Tibial artery (tissue), 4 donors: Measurements from ENCODE around the gene MRPL49.

Experiments used
- DNase-seq, 2 donors: peaks; one replicate each; pipeline ENCODE4 v3.0.0-alpha.2; 2019
- H3K27ac ChIP-seq, 2 donors: fragments of 200-600 bp; sonication (generic) in 1 of 2; 1 replicate in 1 of 2; 2 replicates in 1 of 2; pipeline ENCODE4 v1.5.1; 2018 to 2019; ENCODE audit warnings: mild to moderate bottlenecking in 1 of 2
- H3K27me3 ChIP-seq, 2 donors: fragments of 200-600 bp; sonication (generic) in 1 of 2; one replicate each; pipeline versions ENCODE4 v1.5.1 to v1.6.0; 2016 to 2019
- H3K36me3 ChIP-seq, 3 donors: fragments of 200-600 bp; sonication (generic) in 2 of 3; one replicate each; pipeline ENCODE4 v1.5.1; 2016 to 2019; ENCODE audit warnings: mild to moderate bottlenecking in 2 of 3
- H3K4me1 ChIP-seq, 4 donors: fragments of 200-600 bp; sonication (generic) in 2 of 4; 1 replicate in 3 of 4; 2 replicates in 1 of 4; pipeline ENCODE4 v1.5.1; 2016 to 2019
- H3K4me3 ChIP-seq, 2 donors: fragments of 200-600 bp; sonication (generic) in 1 of 2; 1 replicate in 1 of 2; 2 replicates in 1 of 2; pipeline ENCODE4 v1.5.1; 2018 to 2019; ENCODE audit warnings: mild to moderate bottlenecking in 2 of 2
- H3K9me3 ChIP-seq, 3 donors: fragments of 200-600 bp; sonication (generic) in 1 of 3; one replicate each; pipeline ENCODE4 v1.5.1; 2016 to 2019
- intact Hi-C: fragments of 100-400 bp; cut with DNase I; formaldehyde crosslinking; loops from one replicate; pipeline ENCODE4 v1.15.0; 2023; ENCODE audit warnings: low total_unique reads
- TF ChIP-seq, protein P1 (sequence below), 2 experiments: fragments of 200-600 bp in 1 of 2; fragments of 450-650 bp in 1 of 2; IDR thresholded peaks; one replicate each; pipeline ENCODE4 v1.5.1; 2017 to 2019; ENCODE audit warnings: antibody characterized with exemption in 2 of 2, mild to moderate bottlenecking in 1 of 2, moderate library complexity in 1 of 2

The MRPL49 gene

DNA sequence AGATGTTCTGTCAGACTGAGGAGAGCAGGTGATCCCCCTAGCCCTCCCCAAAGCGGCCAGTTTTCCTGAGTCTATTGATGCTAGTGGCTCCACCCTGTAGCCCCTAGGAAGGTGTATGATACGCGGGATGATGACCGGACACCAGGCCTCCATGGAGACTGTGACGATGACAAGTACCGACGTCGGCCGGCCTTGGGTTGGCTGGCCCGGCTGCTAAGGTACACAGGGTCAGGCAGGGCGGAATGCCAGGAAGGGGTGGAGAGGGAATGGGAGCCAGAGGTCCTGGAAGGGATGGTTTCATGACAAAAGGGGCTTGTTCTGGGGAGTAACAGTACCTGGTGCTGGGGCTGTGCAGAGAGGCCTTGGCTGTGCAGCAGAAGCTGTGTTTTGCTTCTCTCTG, 34.9 kb upstream of the MRPL49 start:
- H3K27ac ChIP-seq: no peak overlapping the region
- H3K27me3 ChIP-seq: no peaks in the 10 kb centered on the region
- peaks cover 0 to 21% (median 17%) of the 10 kb centered on the region in 4 donors for H3K4me1 ChIP-seq
- DNase-seq: no peak
- TF ChIP-seq, protein P1, sequence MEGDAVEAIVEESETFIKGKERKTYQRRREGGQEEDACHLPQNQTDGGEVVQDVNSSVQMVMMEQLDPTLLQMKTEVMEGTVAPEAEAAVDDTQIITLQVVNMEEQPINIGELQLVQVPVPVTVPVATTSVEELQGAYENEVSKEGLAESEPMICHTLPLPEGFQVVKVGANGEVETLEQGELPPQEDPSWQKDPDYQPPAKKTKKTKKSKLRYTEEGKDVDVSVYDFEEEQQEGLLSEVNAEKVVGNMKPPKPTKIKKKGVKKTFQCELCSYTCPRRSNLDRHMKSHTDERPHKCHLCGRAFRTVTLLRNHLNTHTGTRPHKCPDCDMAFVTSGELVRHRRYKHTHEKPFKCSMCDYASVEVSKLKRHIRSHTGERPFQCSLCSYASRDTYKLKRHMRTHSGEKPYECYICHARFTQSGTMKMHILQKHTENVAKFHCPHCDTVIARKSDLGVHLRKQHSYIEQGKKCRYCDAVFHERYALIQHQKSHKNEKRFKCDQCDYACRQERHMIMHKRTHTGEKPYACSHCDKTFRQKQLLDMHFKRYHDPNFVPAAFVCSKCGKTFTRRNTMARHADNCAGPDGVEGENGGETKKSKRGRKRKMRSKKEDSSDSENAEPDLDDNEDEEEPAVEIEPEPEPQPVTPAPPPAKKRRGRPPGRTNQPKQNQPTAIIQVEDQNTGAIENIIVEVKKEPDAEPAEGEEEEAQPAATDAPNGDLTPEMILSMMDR (IDR thresholded peaks at IDR 0.05): no peak
- intact Hi-C loops: loop anchor here (5.0 kb wide), 1 partner anchor 60 kb away; the partner anchor contains the start of gene SNX15
- H3K36me3 ChIP-seq: peaks cover 25 to 46% (median 35%) of the 10 kb centered on the region in 3 donors
- no peaks in the 10 kb centered on the region for H3K9me3 ChIP-seq
- H3K4me3 ChIP-seq: no peak overlapping the region

DNA sequence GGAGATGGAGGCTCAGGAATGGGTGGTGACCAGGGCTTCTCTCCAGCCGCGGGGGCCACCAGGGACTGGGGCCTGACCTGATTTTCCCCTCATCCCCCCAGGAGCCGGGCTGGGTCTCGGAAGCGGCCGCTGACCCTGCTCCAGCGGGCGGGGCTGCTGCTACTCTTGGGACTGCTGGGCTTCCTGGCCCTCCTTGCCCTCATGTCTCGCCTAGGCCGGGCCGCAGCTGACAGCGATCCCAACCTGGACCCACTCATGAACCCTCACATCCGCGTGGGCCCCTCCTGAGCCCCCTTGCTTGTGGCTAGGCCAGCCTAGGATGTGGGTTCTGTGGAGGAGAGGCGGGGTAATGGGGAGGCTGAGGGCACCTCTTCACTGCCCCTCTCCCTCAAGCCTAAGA, 34.3 kb upstream of the MRPL49 start:
- no peak overlapping the region for H3K27ac ChIP-seq
- intact Hi-C loops: loop anchor here (5.0 kb wide), 1 partner anchor 61 kb away; the partner anchor contains the start of gene SNX15
- TF ChIP-seq, protein P1 (IDR thresholded peaks at IDR 0.05): no peak
- H3K9me3 ChIP-seq: no peaks in the 10 kb centered on the region
- H3K36me3 ChIP-seq: peaks cover 25 to 46% (median 35%) of the 10 kb centered on the region in 3 donors
- peaks cover 0 to 21% (median 17%) of the 10 kb centered on the region in 4 donors for H3K4me1 ChIP-seq
- no peak for DNase-seq
- no peak overlapping the region for H3K4me3 ChIP-seq
- no peaks in the 10 kb centered on the region for H3K27me3 ChIP-seq

DNA sequence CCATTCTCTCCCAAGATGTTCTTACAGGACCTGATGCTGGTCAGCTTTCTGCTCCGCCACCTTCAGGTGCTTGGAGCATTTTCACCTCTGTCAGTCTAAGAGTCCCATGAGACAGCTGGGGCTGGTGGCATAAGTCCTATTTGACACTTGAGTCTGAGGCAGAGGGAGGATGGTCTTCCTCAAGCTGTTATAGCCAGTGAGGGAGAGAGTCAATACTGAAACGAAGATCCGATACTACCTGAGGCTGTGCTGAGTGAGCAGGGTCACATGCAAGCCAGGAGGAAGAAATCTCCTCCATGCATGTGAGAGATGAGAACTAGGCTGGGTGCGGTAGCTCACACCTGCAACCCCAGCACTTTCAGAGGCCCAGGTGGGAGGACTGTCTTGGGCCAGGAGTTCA, 32.5 kb upstream of the MRPL49 start:
- H3K4me1 ChIP-seq: peaks cover 0 to 10% (median 9%) of the 10 kb centered on the region in 4 donors
- no peak for DNase-seq
- intact Hi-C loops: loop anchor here (5.0 kb wide), 1 partner anchor 62 kb away; the partner anchor contains the start of gene SNX15
- H3K27me3 ChIP-seq: no peaks in the 10 kb centered on the region
- TF ChIP-seq, protein P1 (IDR thresholded peaks at IDR 0.05): no peak
- H3K27ac ChIP-seq: no peak overlapping the region
- peaks cover 25 to 46% (median 35%) of the 10 kb centered on the region in 3 donors for H3K36me3 ChIP-seq
- H3K9me3 ChIP-seq: no peaks in the 10 kb centered on the region
- H3K4me3 ChIP-seq: no peak overlapping the region

DNA sequence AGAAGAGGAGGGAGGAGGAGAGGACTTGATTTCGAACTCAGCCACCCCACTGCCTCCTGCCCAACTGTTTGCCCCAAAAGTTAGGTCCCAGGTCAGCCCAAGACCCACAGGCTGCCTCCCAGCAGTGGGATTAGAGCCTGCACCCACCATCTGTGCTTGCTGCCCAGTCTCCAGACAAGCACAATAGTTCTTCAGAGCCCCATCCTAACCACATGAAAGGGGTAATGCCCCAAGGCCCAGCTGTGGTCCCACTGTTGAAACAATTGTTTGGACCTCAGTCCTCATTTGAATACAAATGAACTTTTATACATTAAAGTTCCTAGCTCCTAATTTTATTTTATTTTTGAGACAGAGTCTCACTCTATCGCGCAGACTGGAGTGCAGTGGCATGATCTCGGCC, 31.5 kb upstream of the MRPL49 start:
- DNase-seq: no peak

DNA sequence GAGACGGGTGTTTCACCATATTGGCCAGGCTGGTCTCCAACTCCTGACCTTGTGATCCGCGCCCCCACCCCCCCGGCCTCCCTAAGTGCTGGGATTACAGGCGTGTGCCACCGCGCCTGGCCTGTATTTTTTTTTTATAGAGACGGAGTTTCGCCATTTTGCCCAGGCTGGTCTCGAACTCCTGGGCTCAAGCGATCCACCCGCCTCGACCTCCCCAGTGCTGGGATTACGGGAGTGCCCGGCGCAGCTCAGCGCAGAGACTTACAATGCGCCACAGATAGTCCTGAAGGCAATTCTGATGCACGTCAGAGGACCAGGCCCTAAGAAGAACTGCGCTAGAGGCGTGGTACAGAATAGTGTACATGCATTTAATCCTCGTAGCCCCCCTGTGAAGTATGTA, 26.7 kb upstream of the MRPL49 start:
- intact Hi-C loops: no loop called here
- TF ChIP-seq, protein P1 (IDR thresholded peaks at IDR 0.05): no peak
- no peaks in the 10 kb centered on the region for H3K27me3 ChIP-seq

More for the DNA sequence above, 31.5 kb upstream of the MRPL49 start:
- H3K27me3 ChIP-seq: no peaks in the 10 kb centered on the region
- H3K36me3 ChIP-seq: peaks cover 25 to 44% (median 35%) of the 10 kb centered on the region in 3 donors
- H3K4me1 ChIP-seq: peaks cover 0 to 2% (median 2%) of the 10 kb centered on the region in 4 donors
- no peak overlapping the region for H3K4me3 ChIP-seq
- H3K27ac ChIP-seq: no peak overlapping the region
- TF ChIP-seq, protein P1 (IDR thresholded peaks at IDR 0.05): no peak
- no peaks in the 10 kb centered on the region for H3K9me3 ChIP-seq
- intact Hi-C loops: no loop called here

More for the DNA sequence above, 26.7 kb upstream of the MRPL49 start:
- H3K27ac ChIP-seq: peak overlapping the region; percentile 89 to 93
- H3K36me3 ChIP-seq: peaks cover 0 to 13% (median 5%) of the 10 kb centered on the region in 3 donors
- H3K4me3 ChIP-seq: peak overlapping the region in 1 of 2 donors; percentile 97
- H3K4me1 ChIP-seq: peaks cover 0 to 24% (median 14%) of the 10 kb centered on the region in 4 donors
- H3K9me3 ChIP-seq: no peaks in the 10 kb centered on the region
- no peak for DNase-seq
